GM23248 (cell line): Measurements from ENCODE around the gene KLK2.

Source experiments
- EZH2 ChIP-seq: fragments of 200-600 bp; sonication (generic); IDR thresholded peaks from 2 replicates; pipeline ENCODE4 v1.6.1; 2018; ENCODE audit warnings: antibody characterized with exemption, mild to moderate bottlenecking; ENCODE audit not compliant: insufficient read depth, poor library complexity, severe bottlenecking
- EZH2phosphoT487 ChIP-seq: fragments of 200-600 bp; sonication (generic); IDR thresholded peaks from 2 replicates; pipeline ENCODE4 v1.6.1; 2018; ENCODE audit warnings: antibody characterized with exemption, moderate library complexity, mild to moderate bottlenecking, low read depth; ENCODE audit not compliant: insufficient read depth

DNA sequence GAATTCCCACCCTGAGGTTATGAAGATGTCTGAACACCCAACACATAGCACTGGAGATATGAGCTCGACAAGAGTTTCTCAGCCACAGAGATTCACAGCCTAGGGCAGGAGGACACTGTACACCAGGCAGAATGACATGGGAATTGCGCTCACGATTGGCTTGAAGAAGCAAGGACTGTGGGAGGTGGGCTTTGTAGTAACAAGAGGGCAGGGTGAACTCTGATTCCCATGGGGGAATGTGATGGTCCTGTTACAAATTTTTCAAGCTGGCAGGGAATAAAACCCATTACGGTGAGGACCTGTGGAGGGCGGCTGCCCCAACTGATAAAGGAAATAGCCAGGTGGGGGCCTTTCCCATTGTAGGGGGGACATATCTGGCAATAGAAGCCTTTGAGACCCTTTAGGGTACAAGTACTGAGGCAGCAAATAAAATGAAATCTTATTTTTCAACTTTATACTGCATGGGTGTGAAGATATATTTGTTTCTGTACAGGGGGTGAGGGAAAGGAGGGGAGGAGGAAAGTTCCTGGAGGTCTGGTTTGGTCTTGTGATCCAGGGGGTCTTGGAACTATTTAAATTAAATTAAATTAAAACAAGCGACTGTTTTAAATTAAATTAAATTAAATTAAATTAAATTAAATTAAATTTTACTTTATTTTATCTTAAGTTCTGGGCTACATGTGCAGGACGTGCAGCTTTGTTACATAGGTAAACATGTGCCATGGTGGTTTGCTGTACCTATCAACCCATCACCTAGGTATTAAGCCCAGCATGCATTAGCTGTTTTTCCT, 11.5 kb upstream of the KLK2 start:
- TF ChIP-seq EZH2, result no peak
- no peak for TF ChIP-seq EZH2phosphoT487
